GM18502 (cell line): ENCODE measurements around the gene DENND5B.
"Not testable (repeated sequence)": the region's sequence is repeated elsewhere in the genome, so short reads cannot be mapped to it uniquely, and the experiment has no call there.

Source experiments
- ATAC-seq: cut with Tn5 transposase; IDR thresholded peaks from one replicate; pipeline ENCODE4 v1.9.1; 2021; ENCODE audit warnings: mild to moderate bottlenecking; ENCODE audit not compliant: unreplicated experiment, poor library complexity

DENND5B gene

DNA sequence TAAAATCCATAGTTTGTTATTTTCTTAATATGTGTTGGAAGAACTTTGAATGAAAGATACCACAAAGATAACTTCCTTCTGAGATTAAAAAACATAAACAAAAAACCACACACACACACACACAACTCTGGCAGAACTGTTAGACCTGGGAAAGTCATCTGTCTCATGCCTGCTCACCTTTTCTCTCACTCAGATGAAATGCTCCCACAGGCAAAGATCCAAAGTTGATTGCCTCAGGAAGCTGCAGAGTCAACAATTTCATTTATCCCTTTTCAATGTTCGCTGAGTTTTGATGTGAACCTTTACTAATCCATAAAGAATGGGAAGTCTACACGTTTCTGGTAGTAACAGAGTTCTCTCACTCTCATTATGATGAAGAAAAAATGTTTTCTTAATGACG lies 112.0 kb downstream of the DENND5B start:
- no peak for ATAC-seq

DNA sequence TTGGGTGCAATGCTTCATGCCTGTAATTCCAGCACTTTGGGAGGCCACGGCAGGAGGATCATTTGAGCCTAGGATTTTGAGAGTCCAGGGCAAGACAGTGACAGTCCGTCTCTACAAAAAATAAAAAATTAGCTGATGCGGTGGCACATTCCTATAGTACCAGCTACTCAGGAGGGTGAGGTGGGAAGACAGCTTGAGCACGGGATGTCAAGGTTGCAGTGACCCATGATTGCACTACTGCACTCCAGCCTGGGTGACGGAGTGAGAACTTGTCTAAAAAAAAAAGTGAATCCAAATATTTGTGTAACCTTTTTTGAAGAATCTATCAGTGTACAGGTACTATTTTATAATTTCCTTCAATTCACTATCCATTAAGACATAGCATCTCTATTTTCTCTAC lies 112.5 kb downstream of the DENND5B start:
- no peak for ATAC-seq

DNA sequence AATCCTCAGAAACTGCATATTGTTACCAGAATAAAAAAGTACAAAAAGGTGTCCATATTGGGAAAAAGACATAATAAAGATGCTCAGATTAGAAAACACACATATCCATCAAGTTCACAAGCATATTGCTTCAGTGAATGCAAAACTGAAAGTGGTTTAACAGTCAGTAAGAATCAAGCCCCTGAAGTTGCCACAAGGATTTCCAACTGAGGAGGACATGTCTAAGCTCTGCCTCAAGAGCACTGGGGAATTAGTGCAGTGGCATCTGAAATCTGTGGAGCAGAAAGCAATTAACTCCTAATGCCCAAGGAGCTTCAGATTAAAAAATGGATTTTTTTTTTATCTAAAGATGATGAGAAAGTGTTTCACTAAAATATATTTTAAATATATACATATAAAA lies 113.2 kb downstream of the DENND5B start:
- ATAC-seq = peak; percentile 62

DNA sequence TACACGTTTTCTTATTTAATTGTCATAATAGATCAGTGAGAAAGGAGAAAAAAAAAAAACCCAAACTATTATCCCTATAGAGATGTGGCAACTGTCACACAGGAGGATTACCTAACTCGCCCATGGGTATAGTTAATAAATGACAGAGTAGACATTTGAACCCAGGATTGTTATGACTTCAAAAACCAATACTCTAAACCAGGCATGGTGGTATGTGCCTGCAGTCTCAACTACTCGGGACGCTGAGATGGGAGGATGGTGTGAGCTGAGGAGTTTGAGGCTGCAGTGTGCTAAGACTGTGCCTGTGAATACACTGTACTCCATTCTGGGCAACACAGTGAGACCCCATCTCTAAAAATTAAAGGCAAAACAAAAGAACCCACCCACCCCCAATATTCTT lies 114.5 kb downstream of the DENND5B start:
- no peak for ATAC-seq

DNA sequence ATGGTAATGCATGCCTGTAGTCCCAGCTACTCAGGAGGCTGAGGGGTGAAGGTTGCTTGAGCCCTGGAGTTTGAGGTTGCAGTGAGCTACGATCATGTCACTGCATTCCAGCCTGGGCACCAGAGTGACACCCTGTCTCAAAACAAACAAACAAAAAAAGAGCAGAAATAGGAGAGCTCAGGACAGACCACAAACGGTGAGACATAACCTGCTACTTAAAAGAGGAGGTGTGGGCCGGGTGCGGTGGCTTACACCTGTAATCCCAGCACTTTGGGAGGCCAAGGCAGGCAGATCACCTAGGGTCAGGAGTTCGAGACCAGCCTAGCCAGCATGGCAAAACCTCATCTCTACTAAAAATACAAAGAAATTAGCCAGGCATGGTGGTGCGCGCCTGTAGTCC lies 115.3 kb downstream of the DENND5B start:
- ATAC-seq = not testable (repeated sequence)

DNA sequence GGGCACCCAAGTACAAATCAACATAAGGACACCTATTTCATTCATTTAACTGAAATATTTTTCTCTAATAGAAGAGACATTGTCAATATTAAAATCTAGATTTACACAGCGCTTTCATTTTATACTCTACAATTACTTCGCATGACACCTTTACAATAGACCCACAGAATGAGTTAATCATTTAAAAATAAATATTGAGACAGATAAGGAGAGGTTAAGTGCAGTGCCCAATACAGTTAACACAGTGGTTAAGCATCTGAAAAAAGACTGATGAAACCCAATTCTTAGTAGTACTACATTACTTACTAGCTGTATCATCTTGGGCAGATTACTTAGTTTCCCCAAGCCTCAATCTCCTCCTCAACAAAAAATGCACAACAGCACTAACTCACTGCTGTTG lies 116.2 kb downstream of the DENND5B start:
- ATAC-seq = no peak

DNA sequence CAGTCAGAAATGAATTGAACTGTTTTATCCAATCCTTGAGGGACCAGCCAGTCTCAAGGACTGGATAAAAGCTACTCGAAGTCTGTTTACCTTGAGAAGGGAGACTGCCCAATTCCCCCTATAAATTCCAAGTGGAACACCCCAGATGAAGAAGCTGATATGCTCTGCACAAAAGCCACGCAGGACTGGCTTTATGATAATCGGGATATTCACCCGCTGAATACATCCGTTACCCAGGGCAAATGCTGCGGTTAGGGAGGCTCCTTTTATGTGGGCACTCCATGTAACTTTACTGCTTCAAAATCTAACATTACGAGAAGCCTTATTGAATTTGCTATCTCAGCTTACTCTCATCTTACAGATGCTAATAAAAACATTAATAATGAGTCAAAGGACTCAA lies 119.1 kb downstream of the DENND5B start:
- ATAC-seq = no peak

DNA sequence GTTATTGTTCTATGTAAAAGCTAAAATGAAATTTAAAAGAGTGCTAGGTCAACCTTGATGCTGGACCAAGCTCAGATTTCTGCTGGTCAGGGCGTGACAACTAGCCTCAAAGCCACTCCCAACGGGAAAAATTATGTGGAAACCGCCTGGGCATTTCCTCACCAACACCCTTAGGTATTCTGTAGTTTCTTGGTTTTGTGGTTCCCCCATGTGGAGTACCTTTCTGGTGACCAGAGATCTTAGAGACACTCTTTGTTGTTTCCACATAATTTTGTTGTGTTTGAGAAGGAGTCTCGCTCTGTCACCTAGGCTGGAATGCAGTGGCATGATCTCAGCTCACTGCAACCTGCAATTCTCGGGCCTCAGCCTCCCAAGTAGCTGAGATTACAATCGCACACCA lies 119.9 kb downstream of the DENND5B start:
- no peak for ATAC-seq

DNA sequence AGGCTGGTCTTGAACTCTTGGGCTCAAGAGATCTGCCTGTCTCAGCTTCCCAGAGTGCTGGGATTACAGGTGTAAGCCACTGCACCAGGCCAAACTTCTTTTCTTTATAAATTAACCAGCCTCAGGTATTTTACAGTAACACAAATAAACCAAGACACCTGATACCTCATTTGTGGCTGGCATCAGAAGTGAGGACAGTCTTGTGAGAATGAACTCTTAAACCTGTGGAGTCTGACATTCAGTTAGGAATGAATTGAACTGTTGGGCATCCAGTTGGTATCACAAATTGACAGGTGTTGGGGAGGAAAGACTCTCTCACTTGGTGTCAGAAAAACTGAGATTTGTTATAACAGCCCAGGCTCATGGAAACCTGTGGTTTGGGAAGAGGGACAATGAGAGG lies 120.5 kb downstream of the DENND5B start:
- ATAC-seq = no peak

DNA sequence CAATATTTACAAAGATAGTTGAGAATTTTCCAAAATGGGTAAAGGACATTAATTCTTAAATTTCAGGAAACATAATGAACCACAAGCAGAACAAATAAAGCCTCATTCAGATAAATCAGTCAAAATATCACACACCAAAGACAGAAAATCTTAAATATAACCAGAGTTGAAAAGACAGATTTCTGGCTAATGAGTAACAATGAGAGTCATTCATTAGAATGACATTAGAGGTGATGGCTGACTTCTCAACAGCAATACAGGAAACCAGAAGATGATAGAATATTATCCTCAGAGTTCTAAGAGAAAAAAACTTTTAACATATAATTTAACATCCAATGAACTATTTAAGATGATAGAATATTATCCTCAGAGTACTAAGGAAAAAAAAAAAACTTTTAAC lies 124.2 kb downstream of the DENND5B start:
- ATAC-seq = no peak

DNA sequence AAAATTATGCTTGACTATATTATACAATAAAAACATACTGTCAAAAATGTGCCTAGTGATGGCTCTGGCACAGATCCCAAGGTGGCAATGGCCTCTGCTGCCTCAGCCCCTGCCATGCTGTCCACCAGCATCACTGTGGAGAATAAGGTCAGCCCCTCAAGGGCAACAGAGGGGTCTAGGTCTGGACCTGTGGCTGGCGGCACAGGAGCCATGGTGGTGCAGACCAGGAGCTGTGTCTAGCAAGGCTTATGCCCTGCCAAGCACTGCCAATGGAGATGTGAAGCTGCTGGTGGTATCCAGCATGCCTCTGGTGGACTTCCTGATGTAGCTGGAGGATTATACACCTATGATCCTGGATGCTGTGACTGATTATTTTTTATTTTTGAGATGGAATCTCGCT lies 125.9 kb downstream of the DENND5B start:
- no peak for ATAC-seq

DNA sequence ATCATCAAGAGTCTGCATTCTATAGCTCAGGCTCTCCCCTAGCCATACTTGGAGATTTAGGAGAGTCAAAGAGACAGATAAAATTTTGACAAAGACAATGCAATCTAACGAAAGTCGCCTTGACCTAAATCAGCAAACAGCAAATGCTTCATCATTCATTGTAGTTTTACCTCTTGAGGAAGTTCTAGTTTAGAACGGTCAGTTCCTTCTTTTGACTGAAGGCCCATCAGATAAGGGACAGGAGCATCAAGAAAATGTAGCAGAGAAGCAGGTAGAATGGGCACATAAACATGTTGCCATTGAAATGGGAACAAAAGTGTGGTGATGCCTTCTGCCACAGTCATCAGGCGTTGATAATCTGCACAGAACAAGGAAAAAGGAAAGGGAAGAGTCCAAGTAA lies 130.9 kb downstream of the DENND5B start:
- ATAC-seq = no peak

DNA sequence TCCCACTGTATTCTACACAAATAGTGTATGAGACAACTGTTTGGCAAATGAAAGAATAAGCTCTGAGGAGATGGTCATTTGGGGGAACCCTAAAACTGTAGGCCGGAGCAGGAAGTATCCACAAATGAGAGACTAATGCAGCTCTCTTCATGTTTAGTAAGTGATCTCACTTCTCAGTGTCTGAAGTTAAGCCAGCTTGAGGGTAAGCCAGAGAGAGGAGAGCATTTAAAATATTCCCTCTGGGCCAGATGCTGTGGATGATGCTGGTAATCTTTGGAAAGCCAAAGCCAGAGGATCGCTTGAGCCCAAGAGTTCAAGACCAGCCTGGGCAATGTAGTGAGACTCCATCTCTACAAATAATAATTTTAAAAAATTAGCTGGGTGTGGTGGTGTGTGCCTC lies 134.4 kb downstream of the DENND5B start:
- no peak for ATAC-seq

DNA sequence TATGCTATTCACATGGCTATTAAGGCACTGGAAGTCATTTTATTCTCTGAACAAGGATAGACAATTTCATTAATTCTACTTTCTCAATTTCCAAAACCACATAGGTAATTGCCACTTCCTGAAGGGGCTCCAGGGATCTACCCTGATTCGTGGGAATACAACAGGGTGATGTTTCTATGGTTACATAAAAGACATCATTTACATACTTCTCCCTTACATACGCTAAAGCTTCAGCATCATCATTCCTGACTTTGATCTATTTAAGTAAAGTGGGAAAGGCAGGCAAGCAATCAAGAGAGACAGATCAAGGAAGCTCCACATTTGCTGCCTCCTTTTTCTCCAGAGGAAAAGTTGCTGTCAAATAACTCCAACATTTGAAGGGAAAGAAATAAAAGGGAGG lies 146.2 kb downstream of the DENND5B start:
- ATAC-seq = no peak

DNA sequence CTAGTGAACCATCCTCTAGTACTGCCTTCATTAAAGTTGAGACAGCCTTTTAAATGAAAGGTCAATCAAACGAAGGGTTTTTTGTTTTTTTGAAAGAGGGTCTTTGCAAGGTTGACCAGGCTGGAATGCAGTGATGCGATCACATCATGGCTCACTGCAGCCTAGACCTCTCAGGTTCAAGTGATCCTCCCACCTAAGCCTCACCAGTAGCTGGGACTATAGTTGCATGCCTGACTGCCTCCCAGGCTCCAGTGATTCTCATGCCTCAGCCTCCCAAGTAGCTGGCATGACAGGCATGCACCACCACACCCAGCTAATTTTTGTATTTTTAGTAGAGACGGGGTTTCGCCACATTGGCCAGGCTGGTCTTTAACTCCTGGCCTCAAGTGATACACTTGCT lies 150.3 kb downstream of the DENND5B start:
- peak; percentile 69 for ATAC-seq

DNA sequence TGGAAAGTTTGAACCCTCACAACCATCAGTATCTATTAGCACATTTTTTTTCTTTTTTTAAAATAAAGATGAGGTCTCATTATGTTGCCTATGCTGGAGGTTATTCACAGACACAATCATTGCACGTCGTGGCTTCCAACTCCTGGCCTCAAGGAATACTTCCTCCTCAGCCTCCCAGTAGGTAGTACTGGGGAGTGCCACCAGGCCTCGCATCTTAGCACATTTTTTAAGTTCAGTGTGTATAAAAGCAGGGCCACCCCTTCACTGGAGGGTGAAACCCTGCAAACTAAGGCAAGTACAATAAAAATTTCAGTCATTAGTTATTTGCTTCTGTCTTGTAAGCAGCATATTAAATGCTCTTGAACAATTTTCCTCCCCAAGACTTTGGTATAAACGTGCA lies 150.8 kb downstream of the DENND5B start:
- ATAC-seq = peak; percentile 16

DNA sequence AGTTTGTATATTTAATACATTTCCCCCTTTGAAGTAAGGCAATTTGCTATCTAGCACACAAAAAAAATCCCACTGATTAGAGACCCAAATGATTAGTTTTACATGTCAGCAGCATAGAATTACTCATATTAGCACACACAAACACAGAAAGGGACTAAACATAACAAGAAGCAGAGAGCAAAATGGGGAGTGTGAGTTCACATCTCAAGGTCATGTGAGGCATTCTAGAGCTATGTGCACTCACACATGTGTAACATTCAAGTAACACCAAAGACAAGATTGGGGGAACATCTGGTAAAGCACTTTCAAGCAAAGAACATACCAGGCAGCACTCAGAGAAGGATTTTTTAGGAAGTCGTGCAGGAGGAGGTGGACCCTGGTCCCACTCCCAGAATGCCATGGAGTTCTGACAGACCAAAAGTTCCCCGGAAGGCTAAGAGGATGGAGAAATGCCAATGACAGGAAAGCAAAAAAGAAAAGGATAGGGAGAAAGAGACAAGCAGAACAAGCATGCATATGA lies 159.2 kb downstream of the DENND5B start:
- no peak for ATAC-seq

DNA sequence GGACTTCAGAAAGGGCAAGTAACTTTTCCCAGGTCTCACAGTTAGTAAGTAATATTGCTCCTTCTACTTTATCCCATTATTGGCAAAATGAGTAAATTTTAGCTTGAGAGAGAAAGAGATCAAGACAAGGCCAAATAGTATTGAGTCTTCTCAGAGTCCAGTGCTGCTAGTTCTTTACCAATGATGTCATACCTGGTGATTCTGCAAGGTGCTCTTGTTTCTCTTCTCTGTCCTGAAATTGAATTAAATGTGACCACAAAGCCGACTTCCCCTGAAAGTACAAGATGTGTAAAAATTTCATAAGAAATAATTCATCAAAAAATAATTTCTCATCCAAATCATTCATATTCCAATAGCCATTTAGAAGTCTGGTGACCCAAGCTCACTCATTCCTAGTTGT lies 167.5 kb downstream of the DENND5B start:
- no peak for ATAC-seq

DNA sequence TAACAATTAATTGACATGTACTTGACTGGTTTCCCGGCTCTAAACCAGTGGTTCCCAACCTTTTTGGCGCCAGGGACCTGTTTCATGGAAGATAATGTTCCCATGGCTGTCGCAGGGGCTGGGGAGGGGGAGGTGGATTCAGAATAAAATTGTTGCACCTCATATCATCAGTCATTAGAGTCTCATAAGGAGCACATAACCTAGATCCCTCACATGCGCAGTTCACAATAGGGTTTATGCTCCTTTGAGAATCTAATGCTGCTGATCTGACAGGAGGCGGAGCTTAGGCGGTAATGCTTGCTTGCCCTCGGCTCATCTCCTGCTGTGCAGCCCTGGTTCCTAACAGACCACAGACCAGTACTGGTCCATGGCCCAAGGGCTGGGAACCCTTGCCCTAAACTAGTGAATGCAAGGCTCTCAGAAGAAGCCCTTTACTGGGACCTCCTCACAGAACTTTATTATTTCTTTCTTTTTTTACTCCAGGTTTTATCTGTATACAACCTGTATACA lies 178.6 kb downstream of the DENND5B start:
- no peak for ATAC-seq

DNA sequence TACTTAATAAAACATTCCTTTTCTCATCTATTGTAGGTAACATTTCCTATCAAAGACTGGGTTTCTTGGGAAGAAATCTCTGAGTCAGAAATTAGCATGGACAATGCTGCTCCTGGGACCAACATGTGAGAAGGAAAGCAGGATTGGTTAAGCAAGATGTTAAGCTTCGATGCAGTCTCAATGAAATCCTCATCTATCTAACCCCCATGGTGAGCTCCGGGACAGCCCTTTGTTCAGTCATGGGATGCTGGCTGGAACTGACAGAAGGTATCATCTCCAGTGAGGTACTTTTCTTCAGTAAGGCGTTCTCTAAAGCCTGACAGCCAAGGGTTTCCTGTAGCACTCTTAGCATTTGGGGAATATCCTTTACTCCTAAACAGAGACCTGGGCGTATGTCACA lies 182.2 kb downstream of the DENND5B start:
- ATAC-seq = no peak

DNA sequence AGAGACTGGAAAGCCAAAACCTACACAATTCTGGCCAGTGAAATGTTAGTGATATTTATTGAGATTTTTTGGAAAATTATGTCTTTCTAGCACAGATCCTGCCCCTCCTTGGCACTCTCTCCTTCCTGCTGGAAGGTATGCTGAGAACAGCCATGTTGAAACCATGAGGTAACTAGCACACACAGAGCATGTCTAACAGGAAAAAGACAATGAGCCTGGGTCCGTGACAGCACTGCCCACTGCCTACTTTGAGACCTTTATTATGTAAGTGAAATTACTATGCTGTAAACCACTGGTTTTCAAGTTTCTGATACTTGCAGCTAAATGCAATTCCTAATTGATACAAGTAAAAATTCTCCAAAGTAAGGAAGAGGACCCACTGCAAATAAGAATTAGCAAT lies 183.4 kb downstream of the DENND5B start:
- no peak for ATAC-seq

DNA sequence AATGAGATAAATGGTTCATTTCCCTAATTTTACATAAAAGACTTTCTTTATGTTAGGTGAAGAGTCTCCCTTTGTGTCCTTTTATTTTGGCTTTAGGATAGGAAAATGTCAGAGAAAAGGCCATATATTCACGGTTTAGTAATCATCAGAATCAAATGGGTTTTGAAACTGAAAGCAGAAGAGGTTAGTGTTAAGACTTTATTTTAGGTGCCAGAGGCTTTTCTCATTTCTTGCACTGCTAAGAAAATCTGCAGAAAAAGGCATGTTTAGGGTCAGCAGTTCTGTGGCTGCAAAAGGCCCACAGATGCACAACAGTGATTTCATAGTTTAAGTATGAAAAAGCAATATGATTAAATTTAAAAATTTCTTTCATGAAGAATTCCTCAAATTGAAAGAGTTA lies 184.6 kb downstream of the DENND5B start:
- ATAC-seq = peak; percentile 77

DNA sequence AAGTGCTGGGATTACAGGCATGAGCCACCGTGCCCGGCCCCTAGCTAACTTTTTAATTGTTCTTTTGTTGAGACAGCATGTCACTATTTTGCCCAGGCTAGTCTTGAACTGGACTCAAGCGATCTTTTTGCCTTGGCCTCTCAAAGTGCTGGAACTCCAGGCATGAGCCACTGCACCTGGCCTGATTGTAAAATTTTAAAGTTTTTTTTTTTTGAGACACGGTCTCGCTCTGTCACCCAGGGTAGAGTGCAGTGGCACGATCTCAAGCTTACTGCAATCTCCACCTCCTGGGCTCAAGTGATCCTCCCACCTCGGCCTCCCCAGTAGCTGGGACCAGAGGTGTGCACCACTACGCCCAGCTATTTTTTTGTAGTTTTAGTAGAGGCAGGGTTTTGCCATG lies 185.9 kb downstream of the DENND5B start:
- no peak for ATAC-seq
